NCI-H1694 (cell line): ENCODE data around the gene SPATA12.
A peak's percentile ranks its signal among the peaks of the same experiment; 100 is the strongest.
"Not testable (repeated sequence)": the region's sequence is repeated elsewhere in the genome, so short reads cannot be mapped to it uniquely, and the experiment has no call there.

ENCODE experiments used
- DNase-seq: peaks from one replicate; lab custom pipeline; 2025; lab: John Stamatoyannopoulos, UW

Gene SPATA12

GRCh38 chr3:57083266-57083995 lies 23.0 kb downstream of the SPATA12 start:
- DNase-seq: not testable (repeated sequence)

- no peak for DNase-seq
These were observed 24.7 kb downstream of the SPATA12 start for GRCh38 chr3:57085211-57085610.

GRCh38 chr3:57086201-57086600 lies 25.7 kb downstream of the SPATA12 start:
- no peak for DNase-seq

GRCh38 chr3:57087361-57088092 lies 27.1 kb downstream of the SPATA12 start:
- no peak for DNase-seq

- no peak for DNase-seq
These were observed 28.0 kb downstream of the SPATA12 start for GRCh38 chr3:57088503-57088902.

GRCh38 chr3:57089043-57089442 lies 28.6 kb downstream of the SPATA12 start:
- DNase-seq: no peak

- DNase-seq: no peak
These were observed 31.2 kb downstream of the SPATA12 start for GRCh38 chr3:57091521-57092273.

GRCh38 chr3:57093489-57093888 lies 33.0 kb downstream of the SPATA12 start:
- DNase-seq: no peak

GRCh38 chr3:57093971-57094535 lies 33.6 kb downstream of the SPATA12 start:
- no peak for DNase-seq

GRCh38 chr3:57094575-57094974 lies 34.1 kb downstream of the SPATA12 start:
- DNase-seq: no peak

- no peak for DNase-seq
These were observed 34.9 kb downstream of the SPATA12 start for GRCh38 chr3:57095363-57095762.

- no peak for DNase-seq
These were observed 37.1 kb downstream of the SPATA12 start for GRCh38 chr3:57097536-57097935.

- no peak for DNase-seq
These were observed 38.2 kb downstream of the SPATA12 start for GRCh38 chr3:57098418-57099310.

GRCh38 chr3:57100046-57100695 lies 39.7 kb downstream of the SPATA12 start:
- peak; percentile 36 for DNase-seq

- DNase-seq: no peak
These were observed 45.1 kb downstream of the SPATA12 start for GRCh38 chr3:57105585-57105984.

GRCh38 chr3:57108684-57109083 lies 48.2 kb downstream of the SPATA12 start:
- DNase-seq: no peak

- DNase-seq: no peak
These were observed 49.2 kb downstream of the SPATA12 start for GRCh38 chr3:57109437-57110199.

- no peak for DNase-seq
These were observed 49.8 kb downstream of the SPATA12 start for GRCh38 chr3:57110214-57110613.

- DNase-seq: no peak
These were observed 50.3 kb downstream of the SPATA12 start for GRCh38 chr3:57110798-57111197.

- DNase-seq: no peak
These were observed 51.7 kb downstream of the SPATA12 start for GRCh38 chr3:57112206-57112605.
